Measurements from ENCODE around the gene PTPRD. TPM values are rescaled to one million over a fixed set of nuclear protein-coding genes. Genes with fewer than 3 reads are reported as not detected.

PTPRD gene
- total RNA-seq, 1 donor from 2014 or later = not detected

DNA sequence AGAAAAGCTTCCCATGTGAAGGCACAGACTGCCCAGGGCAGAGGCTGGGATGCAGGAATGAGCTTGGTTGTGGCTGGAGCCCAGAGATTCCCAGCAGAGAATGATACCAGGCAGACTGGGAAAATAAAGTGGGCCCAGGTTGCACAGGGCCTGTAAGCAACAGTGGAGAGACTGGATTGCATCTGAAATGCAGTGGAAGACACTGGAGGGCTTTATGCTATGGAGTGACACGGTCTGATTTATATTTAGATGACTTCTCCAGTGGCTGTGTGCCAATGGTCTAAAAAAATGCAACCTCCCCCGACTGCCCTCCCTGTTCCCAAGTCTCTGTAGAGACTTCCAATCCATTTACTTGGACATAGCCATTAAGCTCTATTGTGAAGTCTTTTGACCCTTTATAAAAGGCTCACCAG is 1862.2 kb downstream of the PTPRD start:
- intact Hi-C loops (cut with micrococcal nuclease) = no loop called here

DNA sequence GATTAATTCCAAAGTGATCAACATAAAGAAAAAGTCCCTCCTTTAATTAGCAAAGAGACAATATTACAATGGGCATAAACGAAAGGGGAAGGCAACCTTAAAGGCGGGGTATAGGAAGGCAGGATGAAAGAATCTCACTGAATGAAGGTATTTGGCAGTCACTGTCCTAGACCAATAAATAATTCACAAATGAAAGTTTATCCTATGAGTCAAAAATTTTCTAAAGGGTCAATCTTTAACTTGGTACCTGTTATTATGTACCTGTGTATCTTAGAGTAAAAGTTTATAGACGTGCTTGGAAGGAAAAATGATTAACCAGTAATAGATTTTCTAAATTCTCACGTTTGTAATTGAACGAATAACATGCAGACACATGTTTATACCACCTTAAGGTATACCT is 1867.5 kb downstream of the PTPRD start:
- intact Hi-C loops (cut with micrococcal nuclease) = no loop called here

DNA sequence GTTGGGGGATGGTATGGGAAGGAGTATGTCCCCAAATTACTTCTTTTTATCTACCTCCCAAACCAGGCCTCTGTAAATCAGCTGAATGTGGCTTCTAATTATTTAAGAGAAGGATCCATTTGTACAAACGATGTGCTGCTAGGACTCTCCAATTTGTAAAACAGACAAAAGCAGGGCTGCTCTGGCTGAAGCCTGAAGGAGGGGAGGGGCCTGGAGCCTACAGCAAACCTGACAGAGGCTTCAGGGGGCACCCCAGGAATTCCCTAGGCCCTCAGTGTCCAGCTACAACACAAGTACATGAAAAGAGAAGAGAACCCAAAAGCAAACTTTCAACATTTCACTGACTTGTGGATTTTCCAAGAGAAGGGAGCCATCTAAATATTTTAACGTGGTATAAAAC is 1873.9 kb downstream of the PTPRD start:
- intact Hi-C loops (cut with micrococcal nuclease) = no loop called here

DNA sequence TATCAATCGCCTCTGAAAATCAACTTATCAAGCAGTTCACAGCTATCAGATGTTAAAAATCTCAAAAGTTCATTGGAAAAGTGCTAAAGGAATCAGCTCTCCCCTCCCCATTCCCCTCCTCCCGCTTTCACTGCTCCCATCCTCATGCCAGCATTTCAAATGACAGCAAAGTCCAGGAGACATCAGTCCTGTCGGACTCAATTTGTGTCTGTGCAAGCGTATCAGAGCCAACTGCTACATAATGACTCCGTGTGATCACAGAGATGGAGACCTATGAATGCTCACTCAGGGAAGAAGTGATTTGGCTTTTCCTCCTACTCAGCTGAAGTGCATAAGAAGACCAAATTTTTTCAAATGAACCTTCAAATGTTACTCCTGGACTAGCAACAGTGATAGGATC is 1876.0 kb downstream of the PTPRD start:
- intact Hi-C loops (cut with micrococcal nuclease) = no loop called here

DNA sequence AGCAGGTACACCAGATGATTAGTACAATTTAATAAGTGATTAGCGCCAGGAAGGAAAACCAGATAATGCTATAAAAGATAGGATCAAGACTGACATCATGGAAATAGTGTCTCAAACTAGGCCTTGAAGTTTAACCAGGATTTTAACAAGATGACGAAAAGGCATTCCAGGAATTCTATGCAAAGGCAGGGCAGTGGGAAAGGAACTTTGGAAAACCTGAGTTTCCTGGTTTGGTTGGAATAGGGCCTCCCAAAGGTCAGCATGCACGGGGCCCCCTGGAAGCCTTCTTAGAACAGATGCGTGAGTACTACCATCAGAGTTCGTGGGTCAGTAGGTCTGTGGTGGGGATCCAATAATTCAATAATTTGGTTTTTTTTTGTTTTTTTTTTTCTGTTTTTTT is 1878.0 kb downstream of the PTPRD start:
- intact Hi-C loops (cut with micrococcal nuclease) = no loop called here

DNA sequence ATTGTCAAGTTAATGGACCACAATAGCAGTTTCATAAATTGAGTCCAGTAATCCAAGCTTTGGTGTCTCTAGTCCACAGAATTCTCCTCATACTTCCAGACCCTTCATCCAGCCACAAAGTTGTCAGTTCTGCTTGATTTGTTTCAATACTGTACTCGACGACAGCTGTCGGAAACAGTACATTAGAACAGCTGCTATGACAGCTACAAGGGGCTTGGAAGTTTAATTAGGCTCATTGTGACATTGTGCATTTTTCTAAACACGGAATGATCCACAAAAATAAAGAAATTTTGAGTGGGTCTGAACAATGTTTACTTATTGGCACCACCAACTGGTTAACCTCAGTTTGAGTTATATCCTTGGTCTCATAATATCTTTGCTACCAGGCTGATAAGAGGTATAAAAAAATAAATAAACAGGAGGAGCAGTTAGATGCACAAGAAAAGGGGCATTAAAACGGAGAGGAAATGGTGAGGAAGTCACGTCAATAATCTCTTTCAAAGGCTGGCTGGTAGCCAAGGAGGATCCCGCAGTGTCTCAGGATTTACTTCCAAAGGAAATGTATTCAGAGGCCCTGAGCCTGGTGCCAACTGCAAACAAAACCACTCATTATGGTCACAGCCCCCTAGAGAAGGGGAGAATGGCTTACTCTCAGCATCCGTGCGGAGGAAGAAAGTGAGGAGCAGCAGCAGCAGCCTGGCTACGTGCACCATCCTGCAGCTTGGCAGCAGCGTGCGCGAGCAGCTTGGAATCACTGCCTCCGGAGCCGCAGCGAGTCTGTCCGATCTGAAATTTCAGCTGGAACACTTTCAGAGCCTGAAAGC is 1879.5 kb downstream of the PTPRD start:
- intact Hi-C loops (cut with micrococcal nuclease) = no loop called here

DNA sequence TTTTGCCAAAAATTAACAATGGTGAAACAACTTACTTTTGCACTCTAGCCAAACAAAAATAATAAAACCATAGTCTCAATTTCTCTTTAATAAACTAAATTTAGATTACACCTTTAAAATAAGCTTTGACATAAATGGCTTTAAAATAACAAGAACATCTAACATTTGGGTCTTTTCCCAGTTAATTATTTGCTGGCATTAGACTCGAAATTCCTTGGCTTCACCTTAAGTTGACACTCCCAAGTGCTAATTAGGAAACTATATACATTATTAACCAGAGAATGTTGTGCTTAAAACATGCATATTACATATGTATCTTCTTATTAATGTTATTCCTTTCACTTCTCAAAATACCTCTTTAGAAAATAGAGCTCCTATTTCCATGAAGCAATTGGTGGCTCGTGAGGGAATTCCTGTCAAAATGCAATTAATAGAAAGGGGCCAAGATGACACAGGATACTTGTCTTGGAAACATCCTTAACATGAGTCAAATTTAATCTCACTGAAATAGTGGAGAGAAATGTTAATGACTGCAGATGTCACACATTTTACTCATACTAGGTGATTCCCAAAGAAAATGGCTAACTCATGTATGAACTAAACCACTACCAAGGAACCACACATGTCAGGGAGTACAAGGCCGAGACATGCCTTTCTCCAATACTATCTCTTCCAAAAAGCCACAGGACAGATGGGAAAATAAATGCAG is 1880.3 kb downstream of the PTPRD start:
- intact Hi-C loops (cut with micrococcal nuclease) = no loop called here

DNA sequence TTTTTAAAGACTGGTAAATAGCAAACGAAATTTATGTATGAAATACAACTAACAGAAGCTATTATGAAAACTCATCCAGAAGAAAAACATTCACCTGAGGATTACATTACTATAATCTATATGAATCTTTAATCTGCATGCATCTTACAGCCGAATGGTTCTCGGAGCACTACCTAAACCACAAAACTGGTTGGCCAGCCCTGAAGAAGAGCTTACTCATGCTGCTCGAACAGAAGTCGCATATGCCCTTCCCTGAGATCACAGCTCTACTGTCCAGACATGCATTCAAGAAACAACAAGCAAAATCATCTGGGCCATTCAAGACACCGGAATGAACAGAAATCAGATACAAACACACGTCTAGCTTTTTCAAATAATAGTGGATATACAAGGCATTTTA is 1882.2 kb downstream of the PTPRD start:
- intact Hi-C loops (cut with micrococcal nuclease) = no loop called here

DNA sequence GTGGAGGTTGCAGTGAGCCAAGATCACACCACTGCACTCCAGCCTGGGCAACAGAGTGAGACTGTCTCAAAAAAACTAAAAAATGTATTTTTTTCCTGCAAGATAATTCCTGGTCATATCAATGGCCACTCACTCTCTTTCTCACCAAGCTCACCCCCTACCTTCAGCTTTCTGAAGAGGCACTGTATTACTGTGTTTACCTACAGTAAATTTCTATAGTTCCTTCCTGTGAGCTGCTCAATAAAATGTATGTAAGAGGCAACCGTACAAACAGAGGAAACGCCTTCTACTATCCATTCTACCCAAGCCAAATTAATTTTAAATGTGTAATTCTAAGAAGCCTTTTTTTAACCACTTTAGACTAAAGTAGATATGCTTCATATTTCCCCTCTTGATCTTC is 1883.9 kb downstream of the PTPRD start:
- intact Hi-C loops (cut with micrococcal nuclease) = no loop called here

DNA sequence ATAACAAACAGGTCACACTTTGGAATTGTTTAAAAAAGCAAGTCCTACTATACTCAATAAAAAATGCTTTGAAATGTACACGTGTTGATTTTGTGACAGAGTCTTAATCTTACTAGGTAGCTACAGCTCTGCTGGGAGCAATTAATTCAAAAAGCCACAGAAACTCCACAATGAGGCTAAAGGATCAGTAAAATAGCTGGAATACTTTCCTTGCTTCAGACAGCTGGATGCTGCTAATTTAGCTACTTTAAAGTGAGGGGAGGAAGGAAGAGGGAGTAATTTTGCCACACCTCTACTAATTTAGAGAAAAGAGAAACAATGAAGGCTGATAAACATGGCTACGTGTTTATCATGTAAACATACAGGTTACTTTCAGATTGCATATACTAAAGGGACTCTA is 1885.6 kb downstream of the PTPRD start:
- intact Hi-C loops (cut with micrococcal nuclease) = no loop called here

DNA sequence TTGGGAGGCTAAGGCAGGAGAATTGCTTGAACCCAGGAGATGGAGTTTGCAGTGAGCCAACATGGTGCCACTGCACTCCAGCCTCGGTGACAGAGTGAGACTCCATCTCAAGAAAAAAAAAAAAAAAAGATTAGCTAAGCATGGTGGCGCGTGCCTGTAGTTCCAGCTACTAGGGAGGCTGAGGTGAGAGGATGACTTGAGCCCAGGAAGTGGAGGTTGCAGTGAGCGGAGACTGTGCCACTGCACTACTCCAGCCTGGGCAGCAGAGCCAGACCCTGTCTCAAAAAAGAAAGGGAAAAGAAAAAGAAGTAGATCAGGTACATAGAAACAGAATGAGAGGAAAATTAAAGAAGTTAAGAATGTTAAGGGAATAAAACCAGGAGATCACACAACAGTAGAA is 1886.1 kb downstream of the PTPRD start:
- intact Hi-C loops (cut with micrococcal nuclease) = no loop called here

DNA sequence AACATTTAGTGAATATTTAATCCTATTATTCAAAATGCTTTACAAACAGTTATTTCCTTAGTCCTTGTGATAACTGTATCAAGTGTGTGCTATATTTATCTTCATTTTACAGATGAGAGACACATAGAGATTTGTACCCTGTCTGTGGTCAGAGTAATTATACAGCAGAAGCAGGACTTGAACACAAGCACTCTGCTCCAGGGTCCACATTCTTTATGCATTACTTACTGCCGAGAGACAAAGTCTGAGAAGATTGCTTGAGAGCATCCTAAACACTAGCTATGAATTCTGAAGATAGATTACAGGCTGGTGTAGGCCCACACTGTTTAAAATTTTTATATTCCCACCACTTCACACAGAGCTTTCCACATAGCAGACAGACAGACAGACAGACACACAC is 1887.2 kb downstream of the PTPRD start:
- intact Hi-C loops (cut with micrococcal nuclease) = no loop called here

DNA sequence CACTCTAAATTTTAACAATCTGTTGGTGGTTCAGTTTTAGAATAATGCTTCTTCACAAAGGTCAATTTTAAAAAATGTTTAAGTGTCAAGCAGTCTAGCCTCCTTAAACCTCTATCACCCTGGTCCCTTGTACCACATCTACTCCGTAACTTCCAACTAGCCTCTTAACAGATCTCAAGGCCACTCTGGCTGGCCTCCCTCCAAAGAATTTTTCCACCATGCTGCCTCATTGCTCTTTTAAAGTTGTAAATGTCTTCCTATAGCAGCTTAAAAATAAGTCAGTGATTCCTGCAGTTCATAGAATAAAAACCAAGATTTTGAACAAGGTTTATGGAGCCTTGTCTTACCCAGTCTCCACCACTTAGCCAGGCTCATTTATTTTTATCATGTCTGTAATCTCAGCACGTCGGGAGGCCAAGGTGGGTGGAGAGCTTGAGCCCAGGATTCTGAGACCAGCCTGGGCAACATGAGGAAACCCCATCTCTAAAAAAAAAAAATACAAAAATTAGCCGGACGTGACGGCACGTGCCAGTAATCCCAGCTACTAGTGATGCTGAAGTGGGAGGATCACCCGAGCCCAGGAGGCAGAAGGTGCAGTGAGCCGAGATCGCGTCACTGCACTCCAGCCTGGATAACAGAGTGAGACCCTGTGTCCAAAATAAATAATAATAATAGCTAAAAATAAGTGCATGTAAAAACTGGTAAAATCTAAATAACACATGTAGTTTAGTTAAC is 1888.4 kb downstream of the PTPRD start:
- intact Hi-C loops (cut with micrococcal nuclease) = no loop called here

DNA sequence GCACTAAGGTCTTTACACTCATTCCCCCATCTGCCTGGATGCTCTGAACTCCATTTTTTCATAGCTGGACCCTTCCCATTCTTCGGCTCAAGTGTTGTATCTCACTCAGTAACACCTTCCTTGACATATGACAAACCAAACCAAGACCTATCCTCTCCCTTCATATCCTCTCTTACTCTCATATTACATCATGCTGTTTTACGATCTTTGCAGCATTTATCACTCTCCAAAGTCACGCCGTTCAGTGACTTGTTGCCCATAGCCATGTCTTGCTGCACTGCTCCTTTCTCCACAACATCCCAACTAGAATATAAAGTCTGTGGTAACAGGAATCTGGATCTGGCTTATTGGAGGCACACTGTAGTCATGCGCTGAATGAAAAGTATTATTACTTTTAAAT is 1889.6 kb downstream of the PTPRD start:
- intact Hi-C loops (cut with micrococcal nuclease) = no loop called here

DNA sequence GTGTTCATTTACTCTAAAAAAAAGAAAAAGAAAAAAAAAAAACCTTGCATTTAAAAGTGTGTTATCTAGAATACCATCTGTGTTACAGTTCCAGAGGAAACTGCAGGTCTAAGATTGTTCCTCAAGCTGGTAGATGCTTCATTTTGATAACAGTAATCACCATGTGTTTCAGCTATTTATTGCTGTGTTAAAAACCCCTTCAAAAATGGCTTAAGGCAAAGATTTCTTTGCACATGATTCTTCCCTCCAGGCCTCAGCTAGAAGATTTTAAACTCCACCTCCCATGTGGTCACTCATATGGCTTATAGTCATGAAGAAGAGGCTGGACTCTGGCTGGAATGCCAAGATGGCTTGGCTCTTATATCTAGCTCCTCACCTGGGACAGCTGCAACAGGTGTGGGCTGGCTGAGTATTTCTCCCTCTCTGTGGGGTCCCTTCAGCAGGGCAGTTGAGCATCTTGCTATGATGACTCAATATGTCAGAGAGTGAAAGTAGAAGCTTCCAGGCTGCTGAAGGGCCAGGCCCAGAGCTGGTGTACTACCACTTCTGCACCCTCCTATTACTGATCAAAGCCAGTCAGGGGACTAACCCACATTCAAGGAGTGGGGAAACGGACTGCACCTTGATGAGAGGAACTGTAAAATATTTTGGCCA is 1892.8 kb downstream of the PTPRD start:
- intact Hi-C loops (cut with micrococcal nuclease) = no loop called here

DNA sequence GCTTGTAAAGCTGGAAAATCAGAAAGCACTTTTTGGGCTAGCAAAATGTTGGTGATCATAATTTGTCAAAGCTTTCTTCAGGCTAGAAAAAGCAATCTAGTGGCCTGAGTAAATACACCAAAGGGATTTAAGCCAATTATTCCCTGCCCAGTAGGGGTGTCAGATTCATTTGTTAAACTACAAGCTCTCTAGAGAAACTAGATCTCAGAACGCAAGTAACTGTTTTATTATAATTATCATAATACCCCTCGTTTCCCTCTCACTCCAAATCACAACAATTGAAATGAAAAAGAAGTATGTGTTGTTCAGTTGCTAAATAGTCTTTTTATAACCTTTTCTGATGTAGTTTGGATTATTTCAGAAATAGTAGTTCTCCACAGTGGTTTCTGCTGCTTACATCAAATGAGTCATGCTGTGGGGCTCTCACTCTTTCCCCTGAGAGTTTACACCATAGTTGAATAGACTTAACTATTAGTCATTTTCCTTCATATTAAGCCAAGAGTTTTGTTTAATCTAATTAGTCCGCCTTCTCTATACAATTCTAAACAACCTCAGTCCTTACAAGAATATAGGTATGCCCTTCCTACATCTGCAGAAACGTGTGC is 1894.6 kb downstream of the PTPRD start:
- intact Hi-C loops (cut with micrococcal nuclease) = no loop called here

DNA sequence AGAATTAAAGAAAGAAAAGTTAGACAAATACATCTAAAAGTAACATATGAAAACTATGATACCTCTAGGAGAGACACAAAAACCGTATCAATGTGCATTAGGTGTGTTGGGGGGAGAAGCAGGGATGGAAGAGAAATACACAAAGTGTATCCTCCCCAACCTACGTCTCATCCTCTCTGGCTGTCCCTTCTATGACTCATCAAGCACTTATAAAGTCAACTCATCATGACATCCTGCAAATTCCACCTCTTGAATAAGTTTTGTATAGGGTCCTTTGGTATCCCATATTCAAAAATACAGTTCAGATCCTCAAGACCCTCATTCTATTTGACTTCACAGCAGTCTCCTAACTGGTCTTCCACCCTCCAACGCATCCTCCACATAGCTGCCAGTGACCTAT is 1895.7 kb downstream of the PTPRD start:
- intact Hi-C loops (cut with micrococcal nuclease) = no loop called here

DNA sequence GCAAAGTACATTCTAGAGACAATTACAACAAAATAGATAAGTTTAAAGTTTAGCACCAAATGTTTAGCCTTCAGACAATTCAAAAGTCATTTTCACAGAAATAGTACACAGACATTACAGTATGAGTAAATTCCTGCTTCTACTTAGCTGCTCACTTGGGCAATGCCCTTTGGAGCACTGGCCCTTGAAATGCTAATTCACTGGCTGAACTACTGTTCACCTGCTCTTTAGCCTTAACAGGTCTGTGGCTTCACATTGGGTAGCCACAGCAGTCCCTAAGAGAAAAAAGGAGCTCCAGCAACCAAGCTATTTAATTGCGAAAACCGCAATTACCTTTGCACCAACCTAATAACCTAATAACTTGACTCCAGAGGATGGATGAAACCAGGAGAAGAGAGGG is 1897.0 kb downstream of the PTPRD start:
- intact Hi-C loops (cut with micrococcal nuclease) = no loop called here

DNA sequence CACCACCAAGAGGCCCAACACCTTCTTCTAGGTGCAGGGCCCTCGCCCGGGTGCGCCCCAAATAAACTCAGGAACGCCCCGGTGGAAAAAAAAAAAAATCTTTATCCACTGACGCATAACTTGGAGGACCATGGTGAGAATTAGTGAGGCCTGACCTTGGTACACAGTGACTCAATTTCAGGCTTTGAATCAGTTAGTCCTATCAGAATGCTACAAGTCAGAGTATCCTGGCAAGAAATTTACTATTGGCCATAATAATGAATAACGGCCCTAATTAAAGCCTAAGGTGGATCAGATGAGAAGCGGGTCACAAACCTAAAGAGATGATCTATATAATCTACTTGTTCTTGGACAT is 1899.0 kb downstream of the PTPRD start:
- intact Hi-C loops (cut with micrococcal nuclease) = no loop called here

DNA sequence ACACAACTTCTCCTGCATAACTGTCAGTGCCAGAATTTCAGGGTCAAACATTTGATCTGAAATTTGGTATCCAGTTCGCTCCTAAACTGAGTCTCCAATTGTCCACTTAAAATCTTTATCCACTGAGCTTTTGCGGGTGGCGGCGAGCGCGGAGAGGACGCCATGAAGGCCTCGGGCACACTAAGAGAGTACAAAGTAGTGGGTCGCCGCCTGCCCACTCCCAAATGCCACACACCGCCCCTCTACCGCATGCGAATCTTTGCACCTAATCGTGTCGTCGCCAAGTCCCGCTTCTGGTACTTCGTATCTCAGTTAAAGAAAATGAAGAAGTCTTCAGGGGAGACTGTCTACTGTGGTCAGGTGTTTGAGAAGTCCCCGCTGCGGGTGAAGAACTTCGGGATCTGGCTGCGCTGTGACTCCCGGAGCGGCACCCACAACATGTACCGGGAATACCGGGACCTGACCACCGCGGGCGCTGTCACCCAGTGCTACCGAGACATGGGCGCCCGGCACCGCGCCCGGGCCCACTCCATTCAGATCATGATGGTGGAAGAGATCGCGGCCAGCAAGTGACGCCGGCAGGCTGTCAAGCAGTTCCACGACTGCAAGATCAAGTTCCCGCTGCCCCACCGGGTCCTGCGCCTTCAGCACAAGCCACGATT is 1899.5 kb downstream of the PTPRD start:
- intact Hi-C loops (cut with micrococcal nuclease) = no loop called here

DNA sequence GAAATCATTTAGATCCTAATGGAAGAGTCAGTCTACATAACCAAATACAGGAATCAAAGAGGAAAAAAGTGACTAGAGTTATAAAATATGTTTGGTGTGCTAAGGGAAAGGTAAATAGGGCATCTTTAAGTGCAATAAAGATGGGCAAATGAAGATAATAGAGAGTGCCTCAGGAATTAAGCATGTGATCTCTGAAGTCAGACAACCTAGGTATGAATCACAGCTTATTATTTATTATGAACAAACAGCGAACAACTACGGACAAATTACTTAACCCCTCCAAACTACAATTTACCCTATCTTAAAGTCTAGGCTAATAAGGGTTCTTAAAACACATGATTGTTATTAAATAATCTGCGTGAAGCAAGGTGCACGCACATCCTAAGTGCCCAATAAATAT is 1903.1 kb downstream of the PTPRD start:
- intact Hi-C loops (cut with micrococcal nuclease) = no loop called here

Data from T-helper 1 cell treated with Interleukin-12 subunit alpha and Interleukin-12 subunit beta and Interleukin-4 antibody, amounts not matched to agents 30 ng/mL and 1 ng/mL, for 36 hours (primary cell).